Prostate gland (tissue), 2 donors: ENCODE data around the gene TAS2R20. TPM values are rescaled to one million over a fixed set of nuclear protein-coding genes. Genes with fewer than 3 reads are reported as not detected.
"Not testable (repeated sequence)": the region's sequence is repeated elsewhere in the genome, so short reads cannot be mapped to it uniquely, and the experiment has no call there.

Experiments
- DNase-seq: peaks from one replicate; pipeline ENCODE4 v3.0.0-alpha.2; 2019; ENCODE audit warnings: low spot score
- H3K27ac ChIP-seq, 2 donors: fragments of 200-600 bp; sonication (generic); 2 replicates each; pipeline ENCODE4 v1.5.1; 2017 to 2019
- H3K27me3 ChIP-seq: fragments of 200-600 bp; sonication (generic); replicated peaks from 2 replicates; pipeline ENCODE4 v1.5.1; 2019; ENCODE audit not compliant: insufficient read depth
- H3K36me3 ChIP-seq, 2 donors: fragments of 200-600 bp; sonication (generic); 1 replicate in 1 of 2; 2 replicates in 1 of 2; pipeline versions ENCODE4 v1.5.1 to v1.8.1; 2017 to 2019
- H3K4me1 ChIP-seq: fragments of 200-600 bp; sonication (generic); replicated peaks from 2 replicates; pipeline ENCODE4 v1.5.1; 2019
- H3K4me3 ChIP-seq, 2 donors: fragments of 200-600 bp; sonication (generic); 2 replicates each; pipeline ENCODE4 v1.5.1; 2017 to 2019
- H3K9me3 ChIP-seq: fragments of 200-600 bp; sonication (generic); 2 replicates; pipeline ENCODE4 v1.5.1; 2017
- CTCF ChIP-seq, 4 experiments: fragments of 200-600 bp in 2 of 4; fragments of 450-650 bp in 2 of 4; sonication (generic) in 2 of 4; IDR thresholded peaks; 1 replicate in 3 of 4; 2 replicates in 1 of 4; pipeline ENCODE4 v1.5.1; 2016 to 2019; ENCODE audit warnings: antibody characterized with exemption in 4 of 4, mild to moderate bottlenecking in 2 of 4, moderate library complexity in 2 of 4
- POLR2A ChIP-seq: fragments of 450-650 bp; IDR thresholded peaks from one replicate; pipeline ENCODE4 v1.6.1; 2016; ENCODE audit warnings: antibody characterized with exemption, mild to moderate bottlenecking
- POLR2AphosphoS5 ChIP-seq: sonication (generic); formaldehyde crosslinking; IDR thresholded peaks from one replicate; pipeline ENCODE4 v1.6.1; 2017; ENCODE audit warnings: antibody characterized with exemption
- WGBS: methylation state at CpG from one replicate; pipeline ENCODE4 v1.1.5; 2018; 5-methylcytosine and 5-hydroxymethylcytosine counted together
- intact Hi-C: fragments of 100-400 bp; cut with DNase I; formaldehyde crosslinking; loops from one replicate; pipeline ENCODE4 v1.14.2; 2022
- total RNA-seq, 2 donors: library from RNA; depleted of rRNA; stranded (reverse); fragments of >200 nt; gene quantifications; one replicate each; pipeline ENCODE4 v1.1.0, GENCODE V29; 2016

Gene TAS2R20
- total RNA-seq: 1 to 10 TPM; 1.2 to 3.6 TPM

DNA sequence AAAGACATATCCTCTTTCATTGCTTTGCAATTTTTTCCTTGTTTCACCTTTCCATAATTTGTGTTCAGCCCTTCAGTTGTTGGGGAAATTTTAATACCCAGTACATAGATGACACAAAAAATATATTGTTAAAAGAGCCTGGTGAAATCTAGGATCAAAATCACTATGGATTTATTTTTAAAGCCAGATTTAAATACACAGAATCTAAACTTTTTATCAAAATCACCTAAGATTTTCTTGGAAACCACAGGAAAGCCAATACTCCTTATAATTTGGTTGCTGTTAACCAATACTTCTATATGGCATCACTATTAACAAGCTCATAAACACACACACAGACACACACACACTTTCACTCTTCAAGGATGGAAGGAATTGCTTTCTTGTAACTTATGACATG is at the start of gene TAS2R20:
TAS2R20 (minus strand) TSS at position 101 of the 400 bp plus-strand sequence. CDS start 429 bp downstream, outside the sequence.
- Histone ChIP-seq H3K27me3 (no peaks in the 10 kb centered on the region), H3K27ac (no peak within 1 kb of the TSS), H3K36me3 (no peaks in the 10 kb centered on the region), H3K4me1 (no peaks in the 10 kb centered on the region), H3K9me3 (no peaks in the 10 kb centered on the region), H3K4me3 (no peak within 1 kb of the TSS)
- no peak for TF ChIP-seq POLR2A
- TF ChIP-seq POLR2AphosphoS5: no peak
- no peak for TF ChIP-seq CTCF (IDR thresholded peaks at IDR 0.05)
- intact Hi-C loops: no loop called here
- no peak for DNase-seq

DNA sequence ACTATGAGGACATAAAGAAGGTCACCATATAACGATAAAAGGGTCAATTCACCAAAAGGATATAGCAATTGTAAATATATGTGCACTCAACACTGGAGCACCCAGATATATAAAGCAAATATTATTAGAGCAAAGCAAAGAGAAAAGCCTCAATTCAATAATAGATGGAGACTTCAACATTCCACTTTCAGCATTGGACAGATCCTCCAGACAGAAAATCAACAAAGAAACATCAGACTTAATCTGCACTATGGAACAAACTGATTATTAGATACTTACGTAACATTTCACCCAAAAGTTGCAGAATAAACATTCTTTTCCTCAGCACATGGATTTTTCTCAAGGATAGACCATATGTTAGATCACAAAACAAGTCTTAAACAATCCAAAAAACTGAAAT is 43.3 kb upstream of the TAS2R20 start:
- H3K9me3 ChIP-seq, H3K27me3 ChIP-seq, DNase-seq, intact Hi-C loops, H3K4me3 ChIP-seq, H3K4me1 ChIP-seq, H3K36me3 ChIP-seq, H3K27ac ChIP-seq: not testable (repeated sequence)
- 97% methylated on average over 2 of the region's 2 CpGs for WGBS

DNA sequence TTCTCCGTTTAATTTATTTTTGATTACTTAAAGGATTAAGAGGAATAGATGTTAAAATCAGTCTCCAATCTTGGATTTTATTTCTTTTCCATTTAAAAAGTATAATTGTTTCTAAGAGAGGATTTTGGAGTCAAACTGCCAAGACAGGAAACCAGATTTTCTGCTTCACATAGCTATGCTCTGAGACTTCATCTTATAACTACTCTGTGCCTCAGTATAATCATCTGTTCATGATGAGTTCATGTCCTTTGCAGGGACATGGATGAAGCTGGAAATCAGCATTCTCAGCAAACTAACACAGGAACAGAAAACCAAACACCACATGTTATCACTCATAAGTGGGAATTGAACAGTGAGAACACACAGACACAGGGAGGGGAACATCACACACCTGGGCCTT is 42.1 kb upstream of the TAS2R20 start:
- H3K9me3 ChIP-seq: no peaks in the 10 kb centered on the region
- H3K27ac ChIP-seq: no peak overlapping the region
- H3K27me3 ChIP-seq: no peaks in the 10 kb centered on the region
- no peak for TF ChIP-seq POLR2AphosphoS5
- no peak for TF ChIP-seq CTCF (IDR thresholded peaks at IDR 0.05)
- TF ChIP-seq POLR2A: no peak
- no peaks in the 10 kb centered on the region for H3K4me1 ChIP-seq
- intact Hi-C loops: no loop called here
- 89% methylated on average over 1 of the region's 1 CpG for WGBS
- no peak for DNase-seq
- no peak overlapping the region for H3K4me3 ChIP-seq
- no peaks in the 10 kb centered on the region for H3K36me3 ChIP-seq

- no peaks in the 10 kb centered on the region for H3K9me3 ChIP-seq
- no peaks in the 10 kb centered on the region for H3K4me1 ChIP-seq
- no peaks in the 10 kb centered on the region for H3K27me3 ChIP-seq
- H3K27ac ChIP-seq: no peak overlapping the region
- H3K4me3 ChIP-seq: no peak overlapping the region
- 71% methylated on average over 3 of the region's 3 CpGs for WGBS
- intact Hi-C loops: no loop called here
- TF ChIP-seq POLR2A (no peak), CTCF (IDR thresholded peaks at IDR 0.05) (no peak), POLR2AphosphoS5 (no peak)
- no peak for DNase-seq
- no peaks in the 10 kb centered on the region for H3K36me3 ChIP-seq
These were observed 41.1 kb upstream of the TAS2R20 start for GRCh38 chr12:11039171-11039570.

- 100% methylated on average over 1 of the region's 3 CpGs for WGBS
- intact Hi-C loops: not testable (repeated sequence)
These were observed 35.9 kb upstream of the TAS2R20 start for GRCh38 chr12:11033959-11034358.

DNA sequence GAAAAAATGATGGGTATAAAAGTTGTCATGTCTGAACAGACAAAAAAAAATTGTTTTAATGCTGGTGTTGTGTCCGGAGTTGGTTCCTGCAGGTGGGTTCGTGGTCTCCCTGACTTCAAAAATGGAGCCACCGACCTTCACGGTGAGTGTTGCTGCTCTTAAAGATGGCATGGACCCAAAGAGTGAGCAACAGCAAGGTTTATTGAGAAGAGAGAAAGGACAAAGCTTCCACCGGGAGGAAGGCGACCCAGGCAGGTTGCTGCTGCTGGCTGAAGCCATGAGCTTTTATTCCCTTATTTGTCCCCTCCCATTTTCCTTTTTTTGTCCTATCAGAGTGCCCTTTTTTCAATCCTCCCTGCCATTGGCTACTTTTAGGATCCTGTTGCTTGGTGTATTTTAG is 33.2 kb upstream of the TAS2R20 start, which contains the start of gene TAS2R31:
TAS2R31 (minus strand) TSS at position 101 of the 400 bp plus-strand sequence; CDS start at position 29, 72 bp downstream.
- WGBS: 94% methylated on average over 6 of the region's 6 CpGs
- intact Hi-C loops: no loop called here
- Histone ChIP-seq H3K27me3 (no peaks in the 10 kb centered on the region), H3K36me3 (no peaks in the 10 kb centered on the region), H3K4me1 (no peaks in the 10 kb centered on the region), H3K27ac (no peak within 1 kb of the TSS), H3K4me3 (no peak within 1 kb of the TSS), H3K9me3 (no peaks in the 10 kb centered on the region)
- no peak for DNase-seq
- TF ChIP-seq POLR2AphosphoS5 (no peak), POLR2A (no peak), CTCF (IDR thresholded peaks at IDR 0.05) (no peak)

More at GRCh38 chr12:11033959-11034358, 35.9 kb upstream of the TAS2R20 start:
- H3K27me3 ChIP-seq, H3K27ac ChIP-seq, H3K36me3 ChIP-seq, H3K4me1 ChIP-seq, H3K9me3 ChIP-seq, H3K4me3 ChIP-seq, DNase-seq: not testable (repeated sequence)
